NCI-H82 treated with DMSO at 0.1 percent for 48 hours (cell line): Measurements from ENCODE around the gene TMEM186.
"Not testable (repeated sequence)": the region's sequence is repeated elsewhere in the genome, so short reads cannot be mapped to it uniquely, and the experiment has no call there.

ENCODE experiments used
- DNase-seq: peaks from one replicate; lab custom pipeline; 2025; ENCODE audit not compliant: unreplicated experiment; lab: John Stamatoyannopoulos, UW

The TMEM186 gene

GRCh38 chr16:8812162-8812843 is 14.9 kb upstream of the TMEM186 start:
- DNase-seq, result no peak

GRCh38 chr16:8808613-8809353 is 11.3 kb upstream of the TMEM186 start:
- DNase-seq, result no peak

GRCh38 chr16:8808009-8808408 is 10.6 kb upstream of the TMEM186 start:
- no peak for DNase-seq

- DNase-seq, result no peak
Measured at GRCh38 chr16:8807189-8807588, 9.8 kb upstream of the TMEM186 start.

GRCh38 chr16:8806272-8806983 is 9.0 kb upstream of the TMEM186 start:
- DNase-seq, result no peak

- no peak for DNase-seq
Measured at GRCh38 chr16:8804313-8804712, 6.9 kb upstream of the TMEM186 start.

GRCh38 chr16:8803733-8804132 is 6.3 kb upstream of the TMEM186 start:
- not testable (repeated sequence) for DNase-seq

- DNase-seq, result no peak
Measured at GRCh38 chr16:8801701-8802100, 4.3 kb upstream of the TMEM186 start.

GRCh38 chr16:8798535-8799157 is 1.2 kb upstream of the TMEM186 start:
- DNase-seq, result no peak

- no peak for DNase-seq
Measured at GRCh38 chr16:8798174-8798527, 712 bp upstream of the TMEM186 start.

- no peak for DNase-seq
Measured at GRCh38 chr16:8796469-8797363, 723 bp downstream of the TMEM186 start.

GRCh38 chr16:8795818-8796217 is 1.6 kb downstream of the TMEM186 start:
- no peak for DNase-seq

- DNase-seq, result no peak
Measured at GRCh38 chr16:8795091-8795490, 2.3 kb downstream of the TMEM186 start.

GRCh38 chr16:8788578-8789172 is 8.8 kb downstream of the TMEM186 start:
- no peak for DNase-seq

GRCh38 chr16:8786316-8786715 is 11.1 kb downstream of the TMEM186 start:
- DNase-seq, result not testable (repeated sequence)

- DNase-seq, result no peak
Measured at GRCh38 chr16:8785408-8785807, 12.0 kb downstream of the TMEM186 start.

GRCh38 chr16:8782673-8783072 is 14.8 kb downstream of the TMEM186 start:
- no peak for DNase-seq

GRCh38 chr16:8781797-8782196 is 15.6 kb downstream of the TMEM186 start:
- no peak for DNase-seq

- no peak for DNase-seq
Measured at GRCh38 chr16:8777217-8777616, 20.2 kb downstream of the TMEM186 start.

- no peak for DNase-seq
Measured at GRCh38 chr16:8776129-8776584, 21.3 kb downstream of the TMEM186 start.
